Measurements from ENCODE around the gene LGR4. TPM values are rescaled to one million over a fixed set of nuclear protein-coding genes. Genes with fewer than 3 reads are reported as not detected.

LGR4 gene
- polyA plus RNA-seq, 3 donors = 110 to 153 (median 134) TPM

Other genes with a start within 250 kb of the LGR4 start
- gene CCDC34, start 109.6 kb downstream of the LGR4 start, polyA plus RNA-seq (ENCODE audit: insufficient read length in 3 of 3) = 10 to 100 TPM; 26.5 to 30.9 (median 27.0) TPM
- 10 to 100 TPM; 17.7 to 28.7 (median 24.2) TPM for gene LIN7C, start 34.0 kb upstream of the LGR4 start, polyA plus RNA-seq (ENCODE audit: insufficient read length in 3 of 3)
- gene BDNF, start 227.7 kb upstream of the LGR4 start, polyA plus RNA-seq (ENCODE audit: insufficient read length in 3 of 3) = 1 to 10 TPM; 1.5 to 1.9 (median 1.7) TPM

All from renal pelvis (tissue), 3 donors.